ENCODE measurements around the gene GANAB. TPM values are rescaled to one million over a fixed set of nuclear protein-coding genes. Genes with fewer than 3 reads are reported as not detected.
"Not testable (repeated sequence)": the region's sequence is repeated elsewhere in the genome, so short reads cannot be mapped to it uniquely, and the experiment has no call there.

GANAB gene
- total and polyA plus RNA-seq, 8 donors = 270 to 341 (median 312) TPM

GRCh38 chr11:62678770-62679696 is 32.6 kb upstream of the GANAB start, which contains the start of gene UBXN1:
Gene UBXN1, minus strand, starts transcription at chr11:62679073. Its CDS starts 150 bp downstream, at chr11:62678923.
- H3K27me3 ChIP-seq = no peaks in the 10 kb centered on the region
- H3K4me3 ChIP-seq = peak within 1 kb of the TSS; percentile 92 to 94
- H3K4me1 ChIP-seq = peaks cover 15 to 36% of the 10 kb centered on the region in 2 donors
- ATAC-seq (peak; percentile 92), DNase-seq (peak; percentile 89 to 95 (median 92))
- H3K27ac ChIP-seq = peak within 1 kb of the TSS; percentile 79 to 94
- H3K9me3 ChIP-seq = no peaks in the 10 kb centered on the region
- TF ChIP-seq CTCF (IDR thresholded peaks at IDR 0.05) = no peak
- intact Hi-C loops (cut with DNase I) = no loop called here
- H3K36me3 ChIP-seq = peaks cover 0 to 39% of the 10 kb centered on the region in 2 donors

GRCh38 chr11:62678433-62678769 is 32.0 kb upstream of the GANAB start:
- peaks cover 15 to 41% of the 10 kb centered on the region in 2 donors for H3K4me1 ChIP-seq
- no peaks in the 10 kb centered on the region for H3K27me3 ChIP-seq
- TF ChIP-seq CTCF (IDR thresholded peaks at IDR 0.05) = no peak
- DNase-seq (no peak), ATAC-seq (no peak)
- peak overlapping the region; percentile 92 to 94 for H3K4me3 ChIP-seq
- peaks cover 0 to 46% of the 10 kb centered on the region in 2 donors for H3K36me3 ChIP-seq
- no peaks in the 10 kb centered on the region for H3K9me3 ChIP-seq
- H3K27ac ChIP-seq = peak overlapping the region; percentile 79 to 94
- intact Hi-C loops (cut with DNase I) = no loop called here

- H3K4me1 ChIP-seq = peaks cover 18 to 48% of the 10 kb centered on the region in 2 donors
- TF ChIP-seq CTCF (IDR thresholded peaks at IDR 0.05) = no peak
- H3K27ac ChIP-seq = no peak overlapping the region
- DNase-seq (peak in 1 of 4 donors; percentile 54), ATAC-seq (no peak)
- peak overlapping the region in 1 of 2 donors; percentile 92 for H3K4me3 ChIP-seq
- no peaks in the 10 kb centered on the region for H3K27me3 ChIP-seq
- intact Hi-C loops (cut with DNase I) = no loop called here
- peaks cover 0 to 51% of the 10 kb centered on the region in 2 donors for H3K36me3 ChIP-seq
- H3K9me3 ChIP-seq = no peaks in the 10 kb centered on the region
Observed at GRCh38 chr11:62677714-62678113, 31.3 kb upstream of the GANAB start.

GRCh38 chr11:62677156-62677555 is 30.7 kb upstream of the GANAB start:
- H3K9me3 ChIP-seq = no peaks in the 10 kb centered on the region
- H3K36me3 ChIP-seq = peaks cover 0 to 51% of the 10 kb centered on the region in 2 donors
- TF ChIP-seq CTCF (IDR thresholded peaks at IDR 0.05) = no peak
- intact Hi-C loops (cut with DNase I) = no loop called here
- H3K27ac ChIP-seq = no peak overlapping the region
- DNase-seq (no peak), ATAC-seq (no peak)
- H3K4me3 ChIP-seq = no peak overlapping the region
- no peaks in the 10 kb centered on the region for H3K27me3 ChIP-seq
- H3K4me1 ChIP-seq = peaks cover 21 to 54% of the 10 kb centered on the region in 2 donors

- Histone ChIP-seq H3K36me3 (peaks cover 0 to 51% of the 10 kb centered on the region in 2 donors), H3K4me1 (peaks cover 21 to 54% of the 10 kb centered on the region in 2 donors), H3K4me3 (no peak overlapping the region), H3K9me3 (no peaks in the 10 kb centered on the region), H3K27ac (no peak overlapping the region), H3K27me3 (no peaks in the 10 kb centered on the region)
- ATAC-seq = no peak
- no peak for DNase-seq
- no peak for TF ChIP-seq CTCF (IDR thresholded peaks at IDR 0.05)
- intact Hi-C loops (cut with DNase I) = no loop called here
Observed at GRCh38 chr11:62676698-62677097, 30.3 kb upstream of the GANAB start.

- H3K27ac ChIP-seq; H3K9me3 ChIP-seq; H3K4me3 ChIP-seq; ATAC-seq; intact Hi-C loops (cut with DNase I); H3K27me3 ChIP-seq: not testable (repeated sequence)
- Histone ChIP-seq H3K4me1 (peaks cover 28 to 63% of the 10 kb centered on the region in 2 donors), H3K36me3 (peaks cover 0 to 51% of the 10 kb centered on the region in 2 donors)
- peak in 1 of 4 donors; percentile 23 for DNase-seq
Observed at GRCh38 chr11:62675415-62675814, 29.0 kb upstream of the GANAB start.

Measured in left lung (tissue), 10 donors.